Activated T-cell treated with anti-CD3 and anti-CD28 coated beads, Interleukin-2, amount 50 U/mL, for 48 hours (primary cell): ENCODE data around the gene FBXO11.
"Not testable (repeated sequence)": the region's sequence is repeated elsewhere in the genome, so short reads cannot be mapped to it uniquely, and the experiment has no call there.

ENCODE experiments used
- DNase-seq, 2 experiments: peaks; one replicate each; pipeline ENCODE4 v3.0.0-alpha.2; 2020

FBXO11 gene

GRCh38 chr2:47906157-47907038 lies at the start of gene FBXO11:
Gene FBXO11, minus strand, starts transcription at chr2:47906498. Its CDS starts 778 bp downstream, at chr2:47905720.
- peak; percentile 93 to 94 for DNase-seq

GRCh38 chr2:47950340-47951301 lies 44.3 kb upstream of the FBXO11 start:
- no peak for DNase-seq

- no peak for DNase-seq
These were observed 40.3 kb upstream of the FBXO11 start for GRCh38 chr2:47946593-47946992.

- DNase-seq: no peak
These were observed 38.9 kb upstream of the FBXO11 start for GRCh38 chr2:47945046-47945781.

GRCh38 chr2:47941936-47942335 lies 35.6 kb upstream of the FBXO11 start:
- DNase-seq: no peak

- no peak for DNase-seq
These were observed 31.4 kb upstream of the FBXO11 start for GRCh38 chr2:47937677-47938076.

- DNase-seq: no peak
These were observed 28.8 kb upstream of the FBXO11 start for GRCh38 chr2:47935071-47935470.

GRCh38 chr2:47918043-47918442 lies 11.7 kb upstream of the FBXO11 start:
- no peak for DNase-seq

GRCh38 chr2:47917276-47917961 lies 11.1 kb upstream of the FBXO11 start:
- DNase-seq: no peak

GRCh38 chr2:47916412-47916811 lies 10.1 kb upstream of the FBXO11 start:
- no peak for DNase-seq

- DNase-seq: not testable (repeated sequence)
These were observed 4.4 kb upstream of the FBXO11 start for GRCh38 chr2:47910662-47911061.

GRCh38 chr2:47908682-47909081 lies 2.4 kb upstream of the FBXO11 start:
- no peak for DNase-seq

- DNase-seq: peak in 1 of 2 experiments; percentile 31
These were observed 912 bp upstream of the FBXO11 start for GRCh38 chr2:47907039-47907781.

- DNase-seq: peak; percentile 70 to 72
These were observed 727 bp downstream of the FBXO11 start for GRCh38 chr2:47905386-47906156.

- DNase-seq: no peak
These were observed 2.4 kb downstream of the FBXO11 start for GRCh38 chr2:47903781-47904490.

GRCh38 chr2:47901892-47902291 lies 4.4 kb downstream of the FBXO11 start:
- DNase-seq: not testable (repeated sequence)

- no peak for DNase-seq
These were observed 5.4 kb downstream of the FBXO11 start for GRCh38 chr2:47900857-47901256.

GRCh38 chr2:47899915-47900816 lies 6.1 kb downstream of the FBXO11 start:
- DNase-seq: no peak
